GM12891 (cell line): ENCODE data around the gene SLC13A3.

Experiments used
- POLR2A ChIP-seq: IDR thresholded peaks from 2 replicates; pipeline ENCODE4 v1.6.1; 2011; ENCODE audit warnings: low read depth, low read length, control low read depth
- POLR2AphosphoS5 ChIP-seq: IDR thresholded peaks from 2 replicates; pipeline ENCODE4 v1.6.1; 2011; ENCODE audit warnings: low read depth, low read length, control low read depth
- POU2F2 ChIP-seq: IDR thresholded peaks from 2 replicates; pipeline ENCODE4 v1.6.1; 2011; ENCODE audit warnings: low read depth, mild to moderate bottlenecking, control low read depth, low read length, moderate library complexity
- SPI1 ChIP-seq: IDR thresholded peaks from 2 replicates; pipeline ENCODE4 v1.6.1; 2011; ENCODE audit warnings: low read depth, low read length, control low read depth

DNA sequence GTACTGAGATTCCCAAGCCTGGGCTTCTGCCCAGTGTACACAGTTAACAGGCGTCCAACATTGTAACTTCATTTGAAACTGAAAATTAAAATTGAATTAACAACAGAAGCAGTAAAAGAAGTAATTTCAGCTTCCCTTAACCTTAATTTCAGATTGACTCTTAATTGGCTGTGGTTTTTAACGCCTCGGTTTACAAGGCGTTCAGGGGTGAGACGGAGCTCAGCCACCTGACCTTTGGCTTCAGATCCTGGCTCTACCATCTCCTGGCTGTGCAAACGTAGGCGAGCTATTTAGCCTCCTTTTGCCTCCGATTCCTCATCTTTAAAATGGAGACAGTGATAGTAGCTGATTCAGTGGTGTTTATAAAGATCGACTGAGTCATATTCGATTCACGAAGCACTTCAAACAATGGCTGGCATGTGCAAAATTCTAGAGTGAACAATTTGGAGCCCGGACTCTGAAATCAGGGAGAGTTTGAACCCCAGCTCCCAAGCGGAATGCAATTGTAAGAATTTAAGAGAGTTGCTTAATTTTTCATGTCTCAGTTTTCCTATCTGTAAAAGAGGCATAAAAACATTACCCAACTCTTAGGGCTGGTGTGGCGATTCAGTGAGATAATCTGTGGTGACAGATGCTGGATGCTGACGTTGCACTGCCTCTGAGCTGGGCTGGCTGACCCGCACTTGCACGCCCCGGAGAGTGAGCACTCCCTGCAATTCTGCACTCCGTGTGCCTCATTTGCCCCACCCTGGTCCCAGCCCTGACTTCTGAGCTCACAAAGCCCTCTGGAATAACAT is 77.3 kb downstream of the SLC13A3 start:
- no peak for TF ChIP-seq SPI1
- no peak for TF ChIP-seq POLR2A
- TF ChIP-seq POLR2AphosphoS5, result no peak
- TF ChIP-seq POU2F2, result no peak
